Karpas-422 (cell line): ENCODE measurements around the gene PLXNA2. TPM values are rescaled to one million over a fixed set of nuclear protein-coding genes. Genes with fewer than 3 reads are reported as not detected.

Source experiments
- DNase-seq: peaks from one replicate; pipeline ENCODE4 v3.0.0-alpha.2; 2015
- H2AFZ ChIP-seq: fragments of 200-600 bp; sonication (generic); 2 replicates; pipeline ENCODE4 v1.6.1; 2014; ENCODE audit warnings: antibody characterized with exemption, low read length, mixed read lengths
- H3K27ac ChIP-seq: fragments of 200-600 bp; sonication (generic); 2 replicates; pipeline ENCODE4 v1.5.1; 2014; ENCODE audit warnings: mild to moderate bottlenecking, low read length, moderate library complexity
- H3K27me3 ChIP-seq: fragments of 200-600 bp; sonication (generic); 2 replicates; pipeline ENCODE4 v1.6.1; 2014; ENCODE audit warnings: low read length, mixed read lengths
- H3K36me3 ChIP-seq: fragments of 200-600 bp; sonication (generic); 2 replicates; pipeline ENCODE4 v1.6.1; 2014; ENCODE audit warnings: low read length, mixed read lengths; ENCODE audit not compliant: insufficient read depth
- H3K4me1 ChIP-seq: fragments of 200-600 bp; sonication (generic); 2 replicates; pipeline ENCODE4 v1.6.1; 2014; ENCODE audit warnings: mild to moderate bottlenecking, low read length, mixed read lengths
- H3K4me2 ChIP-seq: fragments of 200-600 bp; sonication (generic); 2 replicates; pipeline ENCODE4 v1.6.1; 2014; ENCODE audit warnings: low read length, low read depth, mild to moderate bottlenecking; ENCODE audit not compliant: poor library complexity, severe bottlenecking
- H3K4me3 ChIP-seq: fragments of 200-600 bp; sonication (generic); 2 replicates; pipeline ENCODE4 v1.5.1; 2014; ENCODE audit warnings: mild to moderate bottlenecking, antibody characterized with exemption, low read length, mixed read lengths
- H3K79me2 ChIP-seq: fragments of 200-600 bp; sonication (generic); 2 replicates; pipeline ENCODE4 v1.6.1; 2014; ENCODE audit warnings: mild to moderate bottlenecking, low read length, mixed read lengths
- H3K9ac ChIP-seq: fragments of 200-600 bp; sonication (generic); 2 replicates; pipeline ENCODE4 v1.6.0; 2014; ENCODE audit warnings: low read length
- H3K9me2 ChIP-seq: fragments of 200-600 bp; sonication (generic), shearing (Covaris generic); replicated peaks from 2 replicates; pipeline ENCODE4 v1.6.0; 2014; ENCODE audit warnings: mild to moderate bottlenecking, low read length, moderate library complexity; ENCODE audit not compliant: insufficient read depth
- H3K9me3 ChIP-seq: fragments of 300-700, 200-600 bp; sonication (generic); 2 replicates; pipeline ENCODE4 v1.6.1; 2014; ENCODE audit warnings: low read length, mixed read lengths
- H4K20me1 ChIP-seq: fragments of 200-600 bp; sonication (generic); 2 replicates; pipeline ENCODE4 v1.6.1; 2014; ENCODE audit warnings: mild to moderate bottlenecking, antibody characterized with exemption, low read length, low read depth; ENCODE audit not compliant: insufficient read depth
- total RNA-seq: library from RNA; depleted of rRNA; stranded (reverse); fragments of >200 nt; shearing (Covaris generic); gene quantifications from 2 replicates; pipeline ENCODE4 v1.2.3, GENCODE V29; 2014; ENCODE audit warnings: low replicate concordance

The PLXNA2 gene
- total RNA-seq, 1 experiment from 2014 or later, result not detected

DNA sequence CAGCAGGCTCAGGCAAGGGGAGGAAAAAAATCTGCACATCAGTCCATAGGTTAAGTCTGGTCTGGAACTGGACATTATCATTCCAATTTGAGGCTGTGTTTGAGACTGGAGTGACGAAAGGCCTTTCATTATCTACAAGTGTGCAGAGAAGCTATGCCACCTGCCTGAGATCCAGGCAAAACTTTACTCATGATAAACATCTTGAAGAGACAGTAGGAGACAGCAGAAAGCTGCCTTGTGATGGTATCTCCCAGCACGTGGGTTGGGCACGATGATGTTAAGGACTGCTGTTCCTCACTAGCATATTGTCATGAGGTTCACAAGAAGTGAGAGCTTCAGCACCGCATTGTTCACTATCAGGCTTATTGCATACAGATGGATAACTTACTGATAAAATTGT lies 126.4 kb downstream of the PLXNA2 start:
- Histone ChIP-seq H2AFZ (no peak overlapping the region), H4K20me1 (no peaks in the 10 kb centered on the region), H3K4me3 (no peak overlapping the region), H3K27me3 (no peaks in the 10 kb centered on the region), H3K36me3 (no peaks in the 10 kb centered on the region), H3K4me1 (no peaks in the 10 kb centered on the region), H3K9ac (no peak overlapping the region), H3K27ac (no peak overlapping the region), H3K9me2 (no peaks in the 10 kb centered on the region), H3K4me2 (no peak overlapping the region), H3K79me2 (no peaks in the 10 kb centered on the region), H3K9me3 (no peaks in the 10 kb centered on the region)
- no peak for DNase-seq

DNA sequence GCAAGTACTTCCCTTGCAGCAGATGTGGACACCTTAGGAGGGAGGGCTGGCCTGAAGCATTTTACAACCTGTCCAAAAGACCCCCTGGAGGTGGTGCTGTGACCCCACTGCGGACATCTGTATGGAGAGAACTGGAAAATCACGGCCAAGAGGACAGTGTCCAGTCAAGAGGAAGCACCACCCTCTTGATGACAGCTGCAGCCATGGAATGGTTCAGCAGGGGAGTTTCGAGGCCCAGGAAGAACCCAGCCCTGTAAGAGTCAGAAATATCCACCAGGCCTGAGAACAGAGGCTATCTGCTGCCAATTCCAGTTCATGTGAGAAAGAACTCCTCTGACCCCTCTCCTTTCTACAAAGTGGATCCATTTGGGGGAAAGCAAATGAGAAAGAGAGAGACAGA lies 126.8 kb downstream of the PLXNA2 start:
- no peaks in the 10 kb centered on the region for H3K36me3 ChIP-seq
- no peaks in the 10 kb centered on the region for H4K20me1 ChIP-seq
- H3K4me3 ChIP-seq, result no peak overlapping the region
- no peak overlapping the region for H2AFZ ChIP-seq
- no peaks in the 10 kb centered on the region for H3K9me3 ChIP-seq
- H3K27me3 ChIP-seq, result no peaks in the 10 kb centered on the region
- no peak overlapping the region for H3K9ac ChIP-seq
- H3K4me2 ChIP-seq, result no peak overlapping the region
- no peaks in the 10 kb centered on the region for H3K4me1 ChIP-seq
- H3K79me2 ChIP-seq, result no peaks in the 10 kb centered on the region
- no peak for DNase-seq
- H3K9me2 ChIP-seq, result no peaks in the 10 kb centered on the region
- H3K27ac ChIP-seq, result no peak overlapping the region

DNA sequence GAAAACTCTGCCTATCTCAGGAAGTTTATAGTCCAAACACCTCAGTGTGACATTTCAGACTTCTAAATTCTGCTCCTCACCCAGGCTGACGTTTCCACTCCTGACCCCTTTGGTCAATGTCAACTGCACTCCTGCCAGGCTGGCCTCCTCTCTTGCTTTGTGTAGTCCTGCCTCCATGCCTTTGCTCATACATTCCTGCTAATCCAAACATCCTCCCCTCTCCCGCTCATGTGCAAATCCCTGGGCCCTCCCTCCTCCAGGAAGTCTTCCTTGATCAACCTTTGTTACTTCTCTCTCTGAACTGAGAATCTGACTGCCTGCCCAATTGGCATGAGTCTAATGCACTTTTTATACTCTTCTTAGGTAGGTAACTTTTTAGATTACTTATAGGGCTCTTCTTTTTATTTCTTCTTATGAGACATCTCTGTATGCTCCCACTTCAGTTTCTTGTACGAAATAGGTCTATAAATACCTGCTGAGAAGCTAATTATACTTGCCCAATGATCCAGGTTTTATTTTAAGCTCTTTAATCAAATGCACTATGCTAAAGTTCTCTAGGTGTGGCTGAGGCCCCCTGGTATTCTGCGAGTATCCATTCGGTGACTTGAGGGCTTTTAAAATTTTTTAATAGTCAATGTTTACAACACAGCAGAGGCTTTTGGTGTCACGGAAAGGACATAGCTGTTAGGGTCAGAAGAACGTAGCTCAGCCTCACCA lies 128.1 kb downstream of the PLXNA2 start:
- no peak overlapping the region for H3K27ac ChIP-seq
- no peak for DNase-seq
- no peaks in the 10 kb centered on the region for H4K20me1 ChIP-seq
- no peaks in the 10 kb centered on the region for H3K36me3 ChIP-seq
- no peak overlapping the region for H3K4me2 ChIP-seq
- H3K27me3 ChIP-seq, result no peaks in the 10 kb centered on the region
- no peaks in the 10 kb centered on the region for H3K79me2 ChIP-seq
- no peak overlapping the region for H3K9ac ChIP-seq
- H3K9me3 ChIP-seq, result no peaks in the 10 kb centered on the region
- H2AFZ ChIP-seq, result no peak overlapping the region
- H3K4me3 ChIP-seq, result no peak overlapping the region
- no peaks in the 10 kb centered on the region for H3K4me1 ChIP-seq
- H3K9me2 ChIP-seq, result no peaks in the 10 kb centered on the region

DNA sequence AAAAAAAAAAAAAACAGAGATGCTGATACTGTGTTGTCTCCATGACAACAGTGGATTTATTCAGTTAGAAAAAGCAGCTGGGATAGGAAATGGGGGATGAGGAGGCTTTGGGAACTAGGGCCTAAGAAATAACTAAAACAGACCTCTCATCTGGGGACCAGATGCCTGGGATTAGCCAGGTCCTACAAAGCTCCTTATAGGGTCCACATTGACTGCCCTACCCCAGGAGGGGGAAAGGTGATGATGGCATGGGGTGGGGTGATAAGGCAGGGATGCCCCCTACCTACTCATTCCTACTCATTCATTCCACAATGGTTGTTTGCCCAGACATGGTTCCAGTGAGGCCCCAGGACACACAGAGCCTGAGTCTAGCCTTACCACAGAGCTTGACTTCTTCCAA lies 131.2 kb downstream of the PLXNA2 start:
- no peak overlapping the region for H3K4me2 ChIP-seq
- no peaks in the 10 kb centered on the region for H3K9me3 ChIP-seq
- no peaks in the 10 kb centered on the region for H3K9me2 ChIP-seq
- H3K27ac ChIP-seq, result no peak overlapping the region
- no peaks in the 10 kb centered on the region for H4K20me1 ChIP-seq
- H2AFZ ChIP-seq, result no peak overlapping the region
- no peak overlapping the region for H3K9ac ChIP-seq
- DNase-seq, result no peak
- no peaks in the 10 kb centered on the region for H3K4me1 ChIP-seq
- no peaks in the 10 kb centered on the region for H3K79me2 ChIP-seq
- no peaks in the 10 kb centered on the region for H3K36me3 ChIP-seq
- H3K27me3 ChIP-seq, result no peaks in the 10 kb centered on the region
- no peak overlapping the region for H3K4me3 ChIP-seq

DNA sequence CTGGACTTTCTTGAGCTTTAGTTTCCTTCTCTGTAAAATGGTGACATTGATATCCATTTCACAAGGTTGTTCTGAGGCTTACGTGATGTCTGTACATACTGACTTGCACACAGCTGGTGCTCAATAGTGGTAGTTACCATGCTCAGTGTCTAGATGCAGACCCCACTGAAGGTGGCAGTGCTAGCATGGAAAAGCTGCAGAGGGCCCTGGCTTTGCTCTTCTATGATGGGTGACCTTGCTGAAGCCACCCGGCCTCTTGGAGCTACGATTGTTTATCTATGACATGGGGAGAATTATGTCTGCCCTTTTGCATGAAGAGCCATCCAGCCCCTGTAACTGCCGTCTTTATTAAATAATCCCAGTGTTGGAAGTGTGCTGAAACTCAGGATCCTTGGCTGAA lies 131.8 kb downstream of the PLXNA2 start:
- Histone ChIP-seq H3K27ac (no peak overlapping the region), H3K9me3 (no peaks in the 10 kb centered on the region), H3K4me1 (no peaks in the 10 kb centered on the region), H3K27me3 (no peaks in the 10 kb centered on the region), H3K79me2 (no peaks in the 10 kb centered on the region), H3K9me2 (no peaks in the 10 kb centered on the region), H4K20me1 (no peaks in the 10 kb centered on the region), H3K9ac (no peak overlapping the region), H3K4me3 (no peak overlapping the region), H2AFZ (no peak overlapping the region), H3K4me2 (no peak overlapping the region), H3K36me3 (no peaks in the 10 kb centered on the region)
- no peak for DNase-seq

DNA sequence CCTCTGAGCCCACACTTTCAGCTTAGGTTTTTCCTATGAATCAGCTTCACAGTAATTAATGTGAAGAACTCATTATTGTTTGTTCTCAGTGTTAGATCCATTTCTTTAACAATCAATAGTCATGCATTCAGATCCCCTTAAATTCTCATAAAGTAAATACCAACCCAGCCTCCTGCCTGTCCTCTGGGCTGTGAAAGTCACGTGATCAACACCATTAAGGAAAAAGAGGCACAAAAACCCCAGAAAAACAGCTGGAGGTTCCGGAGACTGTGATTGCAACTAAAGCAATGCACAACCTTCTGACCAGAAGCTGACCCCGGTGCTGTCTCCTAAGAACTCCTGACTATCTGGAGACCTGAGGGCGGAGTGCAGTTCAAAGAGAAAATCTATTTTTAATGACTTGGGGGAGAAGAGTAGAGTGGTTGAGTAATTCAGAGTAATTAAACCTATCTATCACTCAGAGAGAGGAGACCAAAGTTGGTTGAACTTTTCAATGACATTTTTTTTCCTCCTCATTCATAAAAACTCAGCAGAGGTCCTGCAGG lies 132.5 kb downstream of the PLXNA2 start:
- Histone ChIP-seq H3K27ac (no peak overlapping the region), H3K4me3 (no peak overlapping the region), H4K20me1 (no peaks in the 10 kb centered on the region), H3K9ac (no peak overlapping the region), H3K9me3 (no peaks in the 10 kb centered on the region), H3K79me2 (no peaks in the 10 kb centered on the region), H3K4me2 (no peak overlapping the region), H3K4me1 (no peaks in the 10 kb centered on the region), H3K9me2 (no peaks in the 10 kb centered on the region), H3K36me3 (no peaks in the 10 kb centered on the region), H2AFZ (no peak overlapping the region), H3K27me3 (no peaks in the 10 kb centered on the region)
- no peak for DNase-seq

DNA sequence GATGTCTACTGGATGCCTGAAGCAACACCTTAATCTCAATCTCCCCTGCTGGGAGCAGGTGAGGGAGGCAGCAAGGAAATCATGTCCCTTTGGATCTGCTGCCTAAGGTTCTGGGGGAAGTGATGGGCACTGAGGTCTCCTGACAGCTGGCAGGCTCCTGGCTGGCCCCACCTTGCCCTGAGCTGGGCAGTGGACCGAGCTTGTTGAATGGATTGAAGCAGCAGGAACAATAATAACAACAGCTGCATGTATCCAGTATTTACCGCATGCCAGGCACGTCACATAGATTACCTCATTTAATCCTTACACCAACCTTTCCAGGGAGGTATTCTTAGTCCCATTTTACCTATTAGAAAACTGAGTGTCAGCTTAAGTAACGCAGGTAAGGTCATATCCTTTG lies 133.9 kb downstream of the PLXNA2 start:
- DNase-seq, result no peak
- Histone ChIP-seq H3K9me2 (no peaks in the 10 kb centered on the region), H3K9ac (no peak overlapping the region), H3K4me1 (no peaks in the 10 kb centered on the region), H3K36me3 (no peaks in the 10 kb centered on the region), H3K9me3 (no peaks in the 10 kb centered on the region), H3K4me3 (no peak overlapping the region), H2AFZ (no peak overlapping the region), H4K20me1 (0 out of 2 replicates have a peak, but pooled peaks cover 2% of the 10 kb centered on the region), H3K27ac (no peak overlapping the region), H3K27me3 (no peaks in the 10 kb centered on the region), H3K4me2 (no peak overlapping the region), H3K79me2 (no peaks in the 10 kb centered on the region)

DNA sequence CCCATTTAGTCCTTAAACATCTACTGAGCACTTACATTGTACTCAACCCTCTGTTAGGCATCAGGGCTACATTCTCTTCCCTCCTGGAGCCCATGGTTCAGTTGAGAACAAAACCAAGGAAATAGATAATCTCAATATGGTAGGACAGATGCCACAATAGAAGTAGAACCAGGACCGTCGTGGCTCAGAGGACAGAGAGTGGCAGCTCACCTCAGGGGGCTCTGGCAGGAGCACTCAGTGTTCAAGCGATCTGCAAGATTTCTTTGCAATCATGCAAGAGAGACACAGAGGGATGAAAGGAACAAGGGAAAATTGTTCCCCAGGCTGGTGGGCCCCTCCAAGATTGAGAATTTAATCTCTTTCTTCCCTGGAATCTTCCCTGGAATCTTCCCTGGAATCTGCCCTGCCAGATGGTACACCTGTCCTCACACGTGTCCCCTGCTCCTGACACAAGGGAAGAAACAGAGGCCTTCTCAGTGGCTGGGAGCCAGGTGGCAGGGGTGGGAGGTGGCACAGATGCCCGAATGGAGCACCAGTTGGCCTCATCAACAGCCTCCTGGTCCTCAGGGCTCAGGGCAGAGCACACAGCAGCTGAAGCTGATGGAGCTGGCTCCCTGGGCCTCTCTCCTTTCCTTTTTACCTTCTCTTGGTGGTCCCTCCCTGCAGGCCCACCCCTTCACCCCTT lies 135.4 kb downstream of the PLXNA2 start:
- H3K27me3 ChIP-seq, result no peaks in the 10 kb centered on the region
- H3K4me1 ChIP-seq, result no peaks in the 10 kb centered on the region
- no peak overlapping the region for H2AFZ ChIP-seq
- H4K20me1 ChIP-seq, result 0 out of 2 replicates have a peak, but pooled peaks cover 3% of the 10 kb centered on the region
- H3K79me2 ChIP-seq, result no peaks in the 10 kb centered on the region
- no peaks in the 10 kb centered on the region for H3K9me2 ChIP-seq
- no peaks in the 10 kb centered on the region for H3K36me3 ChIP-seq
- DNase-seq, result no peak
- H3K27ac ChIP-seq, result no peak overlapping the region
- no peak overlapping the region for H3K4me2 ChIP-seq
- no peaks in the 10 kb centered on the region for H3K9me3 ChIP-seq
- H3K4me3 ChIP-seq, result no peak overlapping the region
- no peak overlapping the region for H3K9ac ChIP-seq
